K562 (cell line): Measurements from ENCODE around the gene RHOT1. TPM values are rescaled to one million over a fixed set of nuclear protein-coding genes. Genes with fewer than 3 reads are reported as not detected.
A peak's percentile ranks its signal among the peaks of the same experiment; 100 is the strongest.

ENCODE experiments used
- ATF1 ChIP-seq, 2 experiments: fragments of 450-650 bp in 1 of 2; IDR thresholded peaks; 2 replicates each; pipeline ENCODE4 v1.6.1; 2016; ENCODE audit warnings: missing compliant biosample characterization in 1 of 2, missing genetic modification characterization in 1 of 2
- BCOR ChIP-seq: fragments of 450-650 bp; IDR thresholded peaks from 2 replicates; pipeline ENCODE4 v1.6.1; 2016
- EZH2 ChIP-seq: IDR thresholded peaks from 2 replicates; pipeline ENCODE4 v1.6.1; 2012; ENCODE audit warnings: low read depth, mild to moderate bottlenecking, inconsistent platforms, low read length, borderline replicate concordance
- HMG20A ChIP-seq: fragments of 450-650 bp; formaldehyde crosslinking; conservative IDR thresholded peaks from 2 replicates; pipeline ENCODE4 v1.4.0; 2020; ENCODE audit warnings: mild to moderate bottlenecking, mixed read lengths
- KAT2B ChIP-seq: IDR thresholded peaks from one replicate; pipeline ENCODE4 v1.6.1; 2012; ENCODE audit warnings: low read depth, mild to moderate bottlenecking, control low read depth, inconsistent platforms, low read length, moderate library complexity
- KAT7 ChIP-seq: sonication (generic); formaldehyde crosslinking; IDR thresholded peaks from 2 replicates; pipeline ENCODE4 v1.8.0; 2022; ENCODE audit warnings: missing genetic modification reagents, mild to moderate bottlenecking, borderline replicate concordance
- LEF1 ChIP-seq: fragments of 450-650 bp; IDR thresholded peaks from 2 replicates; pipeline ENCODE4 v1.6.1; 2016; ENCODE audit warnings: mild to moderate bottlenecking
- NR0B1 ChIP-seq: fragments of 450-650 bp; IDR thresholded peaks from one replicate; pipeline ENCODE4 v1.6.1; 2018; ENCODE audit warnings: mild to moderate bottlenecking, moderate library complexity; ENCODE audit not compliant: partially characterized antibody
- PKNOX1 ChIP-seq: fragments of 450-650 bp; IDR thresholded peaks from 2 replicates; pipeline ENCODE4 v1.6.1; 2016
- SRSF9 ChIP-seq: fragments of 200-400 bp; formaldehyde crosslinking; IDR thresholded peaks from 2 replicates; pipeline ENCODE4 v1.6.1; 2017; ENCODE audit warnings: low read depth, low read length, borderline replicate concordance
- TAF7 ChIP-seq: fragments of 450-650 bp; IDR thresholded peaks from 2 replicates; pipeline ENCODE4 v1.6.1; 2016; ENCODE audit warnings: missing genetic modification characterization, missing compliant biosample characterization
- TFAM ChIP-seq: fragments of 250-450 bp; sonication (Bioruptor Pico); conservative IDR thresholded peaks from 2 replicates; pipeline ENCODE4 v1.5.0; 2021; ENCODE audit warnings: mild to moderate bottlenecking, moderate library complexity
- USF2 ChIP-seq: sonication (generic); formaldehyde crosslinking; IDR thresholded peaks from 2 replicates; pipeline ENCODE4 v1.5.0; 2020; ENCODE audit warnings: missing genetic modification reagents
- VEZF1 ChIP-seq: fragments of 200-800 bp; sonication (Bioruptor generic); IDR thresholded peaks from 2 replicates; pipeline ENCODE4 v1.6.1; 2017; ENCODE audit warnings: missing genetic modification characterization, missing compliant biosample characterization
- ZBTB12 ChIP-seq: fragments of 250-450 bp; sonication (Bioruptor Pico); IDR thresholded peaks from 2 replicates; pipeline ENCODE4 v1.4.0; 2020
- ZNF311 ChIP-seq: fragments of 250-450 bp; sonication (Bioruptor Pico); IDR thresholded peaks from 2 replicates; pipeline ENCODE4 v1.4.0; 2020; ENCODE audit warnings: mild to moderate bottlenecking, moderate library complexity
- ZNF398 ChIP-seq: fragments of 250-450 bp; sonication (Bioruptor Pico); IDR thresholded peaks from 2 replicates; pipeline ENCODE4 v1.8.0; 2021; ENCODE audit warnings: moderate library complexity, mild to moderate bottlenecking, inconsistent platforms
- ZNF41 ChIP-seq: fragments of 250-450 bp; sonication (Bioruptor Pico); conservative IDR thresholded peaks from 2 replicates; pipeline ENCODE4 v1.4.0; 2020; ENCODE audit warnings: mild to moderate bottlenecking
- ZNF583 ChIP-seq: fragments of 250-450 bp; sonication (Bioruptor Pico); IDR thresholded peaks from 2 replicates; pipeline ENCODE4 v1.4.0; 2020
- ZNF75A ChIP-seq: fragments of 450-650 bp; formaldehyde crosslinking; IDR thresholded peaks from 2 replicates; pipeline ENCODE4 v1.4.0; 2020; ENCODE audit warnings: mild to moderate bottlenecking
- polyA plus RNA-seq, 8 experiments: library from polyadenylated mRNA; depleted of rRNA in 4 of 8; stranded (reverse) in 5 of 8; unstranded in 3 of 8; fragments of >200 nt; fragmentation: Nextera tagmentation in 2 of 8; fragmentation: Illumina TruSeq in 1 of 8; extraction: Ambion mirVana in 2 of 8; extraction: Trizol in 1 of 8; gene quantifications; 2 replicates each; pipeline versions ENCODE4 v1.2.1 to v1.2.3, GENCODE V29; 2011 to 2014; ENCODE audit warnings: inconsistent platforms in 1 of 8, missing spikeins in 1 of 8
- total RNA-seq, 7 experiments: library from RNA; depleted of rRNA in 6 of 7; stranded (reverse); fragments of >200 nt in 6 of 7; fragmentation: Illumina TruSeq in 2 of 7; extraction: Trizol in 2 of 7; gene quantifications; 2 replicates each; pipeline versions ENCODE4 v1.2.1 to v1.2.3, GENCODE V29; 2011 to 2021; ENCODE audit warnings: low replicate concordance in 1 of 7

Gene RHOT1
- total and polyA plus RNA-seq, 9 of the 15 experiments (the other 6 are each of a cell fraction or from before 2014, with no cell fraction given): 23.0 to 101 (median 32.2) TPM

- TF ChIP-seq HMG20A (CRISPR knock-in tag): no peak
- no peak for TF ChIP-seq NR0B1
- TF ChIP-seq VEZF1 (CRISPR knock-in tag): peak; percentile 63
- TF ChIP-seq USF2 (CRISPR knock-in tag): no peak
- peak; percentile 41; the same call in 1 of the 2 replicates for TF ChIP-seq TAF7 (tag)
- TF ChIP-seq ZNF75A: no peak
- no peak for TF ChIP-seq ZBTB12 (CRISPR knock-in tag)
- no peak for TF ChIP-seq ZNF398 (CRISPR knock-in tag)
- TF ChIP-seq BCOR: peak; percentile 92
- no peak for TF ChIP-seq KAT7 (CRISPR knock-in tag)
- TF ChIP-seq PKNOX1: peak; percentile 63
- TF ChIP-seq ZNF583 (CRISPR knock-in tag): peak; percentile 10; the same call in 1 of the 2 replicates
- TF ChIP-seq ZNF311: no peak
- no peak for TF ChIP-seq KAT2B
- TF ChIP-seq LEF1: peak; percentile 99
- TF ChIP-seq ZNF41 (CRISPR knock-in tag): no peak
- TF ChIP-seq EZH2: no peak
- no peak for TF ChIP-seq SRSF9
- TF ChIP-seq ATF1 (CRISPR knock-in tag; IDR thresholded peaks at IDR 0.05): no peak
- peak; percentile 40; the same call in 1 of the 2 replicates for TF ChIP-seq ATF1 (tag; IDR thresholded peaks at IDR 0.05)
- TF ChIP-seq TFAM (CRISPR knock-in tag): no peak
These were observed 690 bp downstream of the RHOT1 start (continued) for GRCh38 chr17:32142857-32143526.
